Mesodermal cell (in vitro differentiated cells): Measurements from ENCODE around the gene RGS6.
A peak's percentile ranks its signal among the peaks of the same experiment; 100 is the strongest.

Source experiments
- H3K27ac ChIP-seq: 2 replicates; pipeline ENCODE4 v1.7.0; 2013; ENCODE audit warnings: mild to moderate bottlenecking, low read depth, low read length, moderate library complexity; ENCODE audit not compliant: severe bottlenecking
- H3K36me3 ChIP-seq: 2 replicates; pipeline ENCODE4 v1.7.1; 2013; ENCODE audit warnings: mild to moderate bottlenecking, low read length, moderate library complexity; ENCODE audit not compliant: control insufficient read depth, insufficient read depth
- H3K4me1 ChIP-seq: one replicate; pipeline ENCODE4 v1.7.1; 2013; ENCODE audit warnings: mild to moderate bottlenecking, low read length; ENCODE audit not compliant: insufficient read depth, control insufficient read depth, poor library complexity, severe bottlenecking
- H3K4me3 ChIP-seq: 2 replicates; pipeline ENCODE4 v1.7.0; 2013; ENCODE audit warnings: low read length, control low read depth, mild to moderate bottlenecking; ENCODE audit not compliant: insufficient read depth, poor library complexity, severe bottlenecking; ENCODE audit errors: extremely low read depth
- H3K9me3 ChIP-seq: 2 replicates; pipeline ENCODE4 v1.7.1; 2013; ENCODE audit warnings: mild to moderate bottlenecking, low read length, moderate library complexity; ENCODE audit not compliant: control insufficient read depth
- WGBS, 2 experiments: methylation state at CpG; one replicate each; pipeline ENCODE4 v1.1.5; 2013; ENCODE audit warnings: missing lambda C conversion rate in 2 of 2; ENCODE audit not compliant: insufficient coverage in 2 of 2; 5-methylcytosine and 5-hydroxymethylcytosine counted together

Gene RGS6

DNA sequence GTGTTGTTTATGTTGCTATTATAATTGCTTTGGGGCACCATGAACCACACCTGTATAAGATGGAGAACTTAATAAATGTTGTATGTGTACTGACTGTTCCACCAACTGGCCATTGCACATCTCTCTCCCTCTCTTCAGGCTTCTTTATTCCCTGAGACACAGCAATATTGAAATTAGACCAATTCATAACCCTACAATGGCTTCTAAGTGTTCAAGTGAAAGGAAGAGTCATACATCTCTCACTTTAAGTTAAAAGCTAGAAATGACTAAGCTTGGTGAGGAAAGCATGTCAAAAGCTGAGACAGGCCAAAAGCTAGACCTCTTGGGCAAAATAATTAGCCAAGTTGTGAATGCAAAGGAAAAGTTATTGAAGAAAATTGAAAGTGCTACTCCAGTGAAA is 373.3 kb downstream of the RGS6 start:
- peaks cover 5% of the 10 kb centered on the region for H3K9me3 ChIP-seq
- no peaks in the 10 kb centered on the region for H3K4me1 ChIP-seq
- no peak overlapping the region for H3K4me3 ChIP-seq
- H3K36me3 ChIP-seq = no peaks in the 10 kb centered on the region
- H3K27ac ChIP-seq = no peak overlapping the region

DNA sequence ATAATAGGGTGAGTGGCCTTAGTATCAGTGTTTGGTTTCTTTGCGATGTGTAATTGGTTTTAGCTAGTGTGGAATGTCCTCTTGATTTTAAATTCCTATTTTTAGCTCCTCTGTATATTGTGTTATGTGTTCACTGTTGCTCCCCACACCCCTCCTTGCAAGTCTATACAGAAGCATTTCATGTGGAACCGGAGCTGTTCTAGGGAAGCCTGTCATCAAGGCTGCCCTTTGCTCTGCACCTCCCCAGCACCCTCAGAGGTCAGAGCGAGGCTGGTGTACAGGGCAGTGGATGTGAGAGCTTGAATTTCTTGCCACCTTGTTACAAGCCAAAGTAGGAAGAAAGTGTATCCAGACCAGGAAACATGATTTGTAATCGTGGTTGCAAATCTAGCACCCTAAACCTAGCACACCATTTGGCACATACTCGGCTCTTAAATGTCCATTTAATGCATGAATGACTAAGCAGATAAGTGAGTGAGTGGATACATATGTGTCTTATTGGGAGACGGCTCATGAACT is 376.8 kb downstream of the RGS6 start:
- 93 to 94% methylated on average over 1 to 4 of the region's 6 CpGs for WGBS, 2 experiments
- H3K9me3 ChIP-seq = peaks cover 5% of the 10 kb centered on the region
- H3K27ac ChIP-seq = peak overlapping the region; percentile 6
- no peak overlapping the region for H3K4me3 ChIP-seq
- no peaks in the 10 kb centered on the region for H3K4me1 ChIP-seq
- H3K36me3 ChIP-seq = no peaks in the 10 kb centered on the region

DNA sequence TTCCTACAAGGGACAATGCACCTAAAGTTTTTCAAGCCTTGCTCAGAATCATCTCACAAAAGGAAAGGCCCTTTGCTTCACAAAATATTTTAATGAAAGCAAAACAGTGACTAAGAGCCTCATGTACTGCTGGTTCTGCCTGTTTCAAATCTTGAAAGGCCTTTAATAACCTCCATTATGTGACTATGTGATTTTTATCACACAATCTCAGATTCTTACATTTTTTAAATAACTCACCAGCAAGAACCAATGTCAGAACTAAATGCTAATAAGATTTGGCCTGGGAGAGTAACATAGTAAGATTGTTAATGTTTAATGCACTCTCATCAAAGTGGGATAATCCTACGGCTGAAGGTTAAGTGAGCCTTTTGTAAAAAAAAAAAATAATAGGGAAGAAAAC is 378.9 kb downstream of the RGS6 start:
- Histone ChIP-seq H3K4me3 (no peak overlapping the region), H3K36me3 (no peaks in the 10 kb centered on the region), H3K4me1 (no peaks in the 10 kb centered on the region), H3K9me3 (peaks cover 3% of the 10 kb centered on the region), H3K27ac (no peak overlapping the region)
- no CpG with 5 or more reads among the region's 1 CpG for WGBS, 2 experiments

GRCh38 chr14:72311516-72311915 is 379.3 kb downstream of the RGS6 start:
- H3K4me1 ChIP-seq = no peaks in the 10 kb centered on the region
- no peaks in the 10 kb centered on the region for H3K36me3 ChIP-seq
- no peak overlapping the region for H3K4me3 ChIP-seq
- peaks cover 1% of the 10 kb centered on the region for H3K9me3 ChIP-seq
- no peak overlapping the region for H3K27ac ChIP-seq

DNA sequence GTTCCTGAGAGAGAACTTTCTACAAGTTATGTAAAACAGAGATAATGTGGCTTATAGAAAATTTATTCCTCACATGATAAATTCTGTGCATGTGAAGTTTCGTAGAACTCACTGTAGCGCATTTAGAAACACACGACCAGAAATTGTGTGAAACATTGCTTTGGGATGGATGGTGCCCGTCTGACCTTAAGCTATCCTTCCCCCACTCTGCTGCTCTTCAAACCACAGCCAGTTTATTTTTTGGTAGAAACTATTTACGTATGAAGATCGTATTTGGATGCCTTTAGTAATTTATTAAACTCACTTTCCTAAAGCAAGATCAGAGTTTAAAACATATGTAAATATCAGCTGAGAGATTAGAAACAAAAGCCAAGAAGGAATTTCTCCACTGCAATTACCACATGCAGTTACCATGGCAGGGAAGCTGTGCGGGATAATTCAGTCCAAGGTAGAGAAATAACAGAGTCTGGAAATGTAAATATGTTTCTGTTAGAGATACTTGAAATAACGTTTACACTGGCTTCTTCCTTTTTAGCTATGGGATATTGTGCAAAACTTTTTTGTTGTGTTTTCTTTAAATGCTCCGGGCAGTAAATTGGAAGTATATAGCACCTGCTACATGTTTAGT is 382.7 kb downstream of the RGS6 start:
- WGBS, 2 experiments = 82 to 85% methylated on average over 5 to 6 of the region's 9 CpGs
- H3K4me1 ChIP-seq = no peaks in the 10 kb centered on the region
- peaks cover 4% of the 10 kb centered on the region for H3K9me3 ChIP-seq
- no peak overlapping the region for H3K27ac ChIP-seq
- no peak overlapping the region for H3K4me3 ChIP-seq
- H3K36me3 ChIP-seq = no peaks in the 10 kb centered on the region

DNA sequence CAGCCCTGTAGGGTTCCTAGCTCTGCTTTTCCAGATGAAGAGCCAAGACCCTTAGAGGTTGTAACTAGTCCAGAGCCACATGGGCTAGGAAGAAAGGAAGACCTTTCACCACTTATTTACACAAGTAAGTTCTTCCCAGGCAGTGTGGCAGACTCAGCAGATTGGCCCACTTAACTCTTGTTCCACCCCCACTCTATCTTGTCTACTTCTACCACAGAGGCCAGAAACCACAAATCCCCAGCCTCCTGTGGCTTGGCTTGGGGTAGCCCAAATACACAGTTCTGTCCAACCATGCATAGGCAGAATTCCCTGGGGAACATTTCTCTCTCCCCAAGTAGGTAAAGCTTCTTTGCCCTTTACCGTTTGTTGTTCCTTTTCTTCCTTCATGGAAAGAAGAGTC is 383.5 kb downstream of the RGS6 start:
- Histone ChIP-seq H3K9me3 (peaks cover 4% of the 10 kb centered on the region), H3K4me3 (no peak overlapping the region), H3K4me1 (no peaks in the 10 kb centered on the region), H3K27ac (no peak overlapping the region), H3K36me3 (no peaks in the 10 kb centered on the region)
- no CpG with 5 or more reads among the region's 1 CpG for WGBS, 2 experiments

DNA sequence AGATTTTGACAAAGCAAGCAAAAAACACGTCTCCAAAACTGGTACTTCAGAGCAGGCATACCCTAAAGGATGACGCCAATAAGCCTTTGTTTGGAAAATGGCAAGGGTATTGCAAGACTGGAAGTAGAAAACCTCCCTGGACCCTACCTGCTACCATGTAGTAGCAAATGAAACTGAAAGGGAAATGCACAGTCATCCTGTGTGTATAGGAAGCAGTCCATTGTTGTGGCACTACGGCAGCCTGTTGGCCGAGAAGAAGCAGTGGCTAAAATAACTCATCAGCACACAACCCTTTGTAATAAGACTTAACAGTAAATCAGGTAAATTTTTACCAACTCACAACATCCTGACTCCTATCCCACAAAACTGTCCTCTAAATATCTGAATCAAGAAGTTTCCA is 386.4 kb downstream of the RGS6 start:
- no peak overlapping the region for H3K27ac ChIP-seq
- no peaks in the 10 kb centered on the region for H3K4me1 ChIP-seq
- H3K9me3 ChIP-seq = peaks cover 4% of the 10 kb centered on the region
- no peaks in the 10 kb centered on the region for H3K36me3 ChIP-seq
- no peak overlapping the region for H3K4me3 ChIP-seq
- 80 to 100% methylated on average over 1 to 2 of the region's 4 CpGs for WGBS, 2 experiments

DNA sequence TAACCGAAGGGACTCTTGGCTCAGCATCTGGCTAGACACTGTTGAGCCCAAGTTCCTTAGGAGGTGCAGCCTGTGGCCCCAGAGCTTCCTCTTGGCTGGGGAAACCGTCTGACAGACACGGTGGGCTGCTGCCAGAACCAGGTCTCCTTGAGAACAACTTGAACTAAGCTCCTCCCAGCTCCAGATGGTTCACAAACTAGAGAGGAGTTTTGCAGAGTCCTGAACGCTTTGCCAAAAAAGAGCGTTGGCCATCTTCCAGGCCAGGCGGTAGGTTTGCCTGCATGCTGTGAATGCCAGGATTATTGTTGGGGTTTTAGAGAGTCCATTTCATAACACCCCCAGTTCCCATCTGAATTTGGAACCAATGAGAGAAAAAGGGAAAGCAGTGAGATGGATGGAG is 399.8 kb downstream of the RGS6 start:
- WGBS, 2 experiments = 78 to 83% methylated on average over 3 to 5 of the region's 6 CpGs
- H3K4me3 ChIP-seq = no peak overlapping the region

GRCh38 chr14:72332871-72333270 is 400.6 kb downstream of the RGS6 start:
- Histone ChIP-seq H3K9me3 (no peaks in the 10 kb centered on the region), H3K27ac (no peak overlapping the region), H3K4me3 (no peak overlapping the region), H3K4me1 (no peaks in the 10 kb centered on the region), H3K36me3 (no peaks in the 10 kb centered on the region)
- WGBS, 2 experiments = 49 to 51% methylated on average over 5 of the region's 5 CpGs

More for the DNA sequence above, 399.8 kb downstream of the RGS6 start:
- Histone ChIP-seq H3K36me3 (no peaks in the 10 kb centered on the region), H3K9me3 (no peaks in the 10 kb centered on the region), H3K4me1 (no peaks in the 10 kb centered on the region), H3K27ac (no peak overlapping the region)

DNA sequence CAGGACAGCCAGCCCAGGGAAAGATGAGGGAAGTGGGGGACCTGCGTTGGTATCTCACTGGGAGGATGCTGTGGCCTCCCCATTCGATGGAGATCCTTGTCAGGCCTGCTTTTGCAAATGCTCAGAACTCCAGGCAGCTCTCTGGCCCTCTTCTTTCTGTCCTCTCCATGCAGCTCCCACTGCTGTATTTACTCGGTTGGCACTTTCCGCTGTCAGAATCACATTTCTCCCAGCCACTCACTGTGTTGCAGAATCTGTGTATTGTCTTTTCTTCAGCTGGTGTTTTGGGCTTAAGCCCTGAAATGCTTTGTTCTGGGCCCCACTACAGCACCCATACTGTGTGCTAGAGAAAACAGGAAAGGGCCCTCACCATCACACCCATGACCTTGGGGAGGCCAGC is 401.1 kb downstream of the RGS6 start:
- Histone ChIP-seq H3K4me1 (no peaks in the 10 kb centered on the region), H3K9me3 (no peaks in the 10 kb centered on the region), H3K4me3 (no peak overlapping the region), H3K27ac (no peak overlapping the region), H3K36me3 (no peaks in the 10 kb centered on the region)
- 38 to 70% methylated on average over 2 of the region's 4 CpGs for WGBS, 2 experiments

DNA sequence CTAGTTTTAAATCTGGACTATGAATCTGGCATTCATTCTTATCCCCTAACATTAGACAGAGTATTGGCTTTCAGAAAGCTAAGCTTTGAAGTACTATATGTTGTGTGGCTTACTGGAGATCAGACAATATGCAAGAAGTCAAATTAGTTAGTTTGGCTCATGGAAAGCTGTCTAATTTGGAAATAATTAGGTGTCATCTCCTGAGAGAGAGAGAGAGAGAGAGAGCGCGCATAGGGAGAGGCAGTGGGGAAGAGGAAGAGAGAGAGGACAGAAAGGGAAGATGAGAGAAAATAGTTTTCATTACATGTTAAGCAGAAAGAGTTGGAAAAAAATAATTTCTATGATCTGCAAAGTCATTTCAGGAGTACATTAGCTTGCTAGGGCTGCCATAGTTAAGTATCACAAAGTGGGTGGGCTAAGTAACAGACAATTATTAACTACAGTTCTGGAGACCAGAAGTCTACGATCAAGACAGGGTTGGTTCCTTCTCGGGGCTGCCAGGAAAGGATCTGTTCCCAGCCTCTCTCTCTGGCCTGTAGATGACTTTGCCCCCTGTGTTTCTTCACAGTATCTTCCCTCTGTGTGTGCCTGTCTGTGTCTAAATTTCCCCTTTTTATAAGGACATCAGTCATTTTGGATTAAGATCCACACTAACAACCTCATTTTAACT is 404.2 kb downstream of the RGS6 start:
- Histone ChIP-seq H3K4me3 (no peak overlapping the region), H3K27ac (no peak overlapping the region), H3K9me3 (no peaks in the 10 kb centered on the region), H3K4me1 (no peaks in the 10 kb centered on the region), H3K36me3 (no peaks in the 10 kb centered on the region)
- 94 to 96% methylated on average over 4 of the region's 4 CpGs for WGBS, 2 experiments
